ENCODE data around the gene GGT1.
"Not testable (repeated sequence)": the region's sequence is repeated elsewhere in the genome, so short reads cannot be mapped to it uniquely, and the experiment has no call there.

DNA sequence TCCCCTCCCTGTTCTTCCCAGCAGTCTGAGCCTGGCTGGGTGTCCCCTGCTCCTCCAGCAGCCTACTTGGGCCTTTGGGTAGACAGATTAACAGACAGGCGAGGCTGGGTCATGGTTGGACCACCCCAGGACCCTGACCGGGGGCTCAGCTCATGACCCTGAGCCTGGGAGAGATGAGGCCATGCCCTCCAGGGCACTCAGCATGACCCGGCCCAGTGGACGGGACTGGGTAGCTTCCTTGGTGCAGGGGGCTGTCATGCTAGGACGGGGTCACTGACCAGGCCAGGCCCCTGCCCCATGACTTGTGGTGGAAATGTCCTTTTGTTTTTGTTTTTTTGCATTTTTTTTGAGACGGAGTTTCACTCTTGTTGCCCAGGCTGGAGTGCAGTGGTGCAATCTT is 5.3 kb downstream of the GGT1 start:
- TF ChIP-seq CTCF, ZFP37, ZNF629 (tag by site-specific recombination; IDR thresholded peaks at IDR 0.05): not testable (repeated sequence)
